C1 segment of cervical spinal cord (tissue), 14 donors: ENCODE measurements around the gene FLNB.

ENCODE experiments used
- DNase-seq, 14 donors: peaks; one replicate each; lab custom pipeline; 2025; lab: John Stamatoyannopoulos, UW

The FLNB gene

GRCh38 chr3:58029842-58030584 is 21.8 kb downstream of the FLNB start:
- no peak for DNase-seq

DNA sequence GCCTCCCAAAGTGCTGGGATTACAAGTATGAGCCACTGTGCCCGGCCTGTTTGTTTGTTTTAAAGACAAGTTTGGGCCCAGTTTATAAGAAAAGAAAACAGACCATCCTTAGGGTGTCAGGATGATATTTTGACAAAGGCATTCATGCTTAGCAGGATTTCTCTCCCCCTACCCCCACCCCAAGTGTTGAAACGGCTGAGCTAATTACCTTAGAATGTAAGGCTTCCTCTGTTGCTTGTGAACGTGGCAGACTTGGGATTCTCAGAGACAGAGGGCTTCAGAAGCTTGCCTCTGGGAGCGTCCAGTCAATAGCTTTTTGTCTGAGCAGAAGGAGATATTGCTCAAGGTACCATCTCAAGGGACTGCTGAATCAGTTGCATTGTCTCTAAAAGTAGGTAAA is 24.0 kb downstream of the FLNB start:
- no peak for DNase-seq

DNA sequence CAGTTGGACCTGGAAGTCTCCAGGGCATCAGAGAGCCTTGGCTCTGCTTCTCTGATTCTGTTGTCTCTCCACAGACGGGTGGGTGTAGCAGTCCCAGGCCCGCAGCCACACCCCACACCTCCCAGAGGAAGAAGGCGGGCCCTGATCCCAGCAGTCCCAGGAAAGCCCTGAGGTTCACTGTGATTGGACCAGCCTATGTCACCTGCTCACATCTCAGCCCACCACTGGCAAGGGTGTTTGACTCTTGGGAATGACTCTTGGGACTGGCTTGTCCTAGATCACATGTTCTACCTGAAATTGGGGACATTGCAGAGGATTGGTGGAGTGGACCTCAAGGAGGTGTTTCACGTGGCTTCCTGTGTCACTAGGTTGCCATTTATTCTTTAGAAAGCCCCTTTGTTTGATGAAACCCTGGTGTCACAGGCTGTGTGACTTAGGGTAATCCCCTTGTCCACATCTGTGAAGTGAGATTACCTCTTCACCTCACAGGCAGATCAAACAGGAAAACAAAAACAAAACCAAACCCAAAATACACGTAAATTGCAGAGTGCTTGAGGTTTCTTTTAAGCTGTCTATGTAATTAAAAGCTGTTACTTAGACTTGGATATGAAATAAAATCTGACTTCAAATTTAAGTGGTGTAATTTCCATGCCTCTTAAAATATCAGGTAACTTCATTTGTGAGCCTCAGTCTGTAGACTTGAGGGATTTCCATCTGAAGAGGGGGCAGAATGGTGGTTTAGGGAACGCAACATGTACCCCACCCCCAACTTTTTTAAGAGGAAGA is 26.7 kb downstream of the FLNB start:
- DNase-seq = no peak

GRCh38 chr3:58035524-58036255 is 27.5 kb downstream of the FLNB start:
- DNase-seq = no peak

GRCh38 chr3:58036293-58037032 is 28.2 kb downstream of the FLNB start:
- DNase-seq = no peak

DNA sequence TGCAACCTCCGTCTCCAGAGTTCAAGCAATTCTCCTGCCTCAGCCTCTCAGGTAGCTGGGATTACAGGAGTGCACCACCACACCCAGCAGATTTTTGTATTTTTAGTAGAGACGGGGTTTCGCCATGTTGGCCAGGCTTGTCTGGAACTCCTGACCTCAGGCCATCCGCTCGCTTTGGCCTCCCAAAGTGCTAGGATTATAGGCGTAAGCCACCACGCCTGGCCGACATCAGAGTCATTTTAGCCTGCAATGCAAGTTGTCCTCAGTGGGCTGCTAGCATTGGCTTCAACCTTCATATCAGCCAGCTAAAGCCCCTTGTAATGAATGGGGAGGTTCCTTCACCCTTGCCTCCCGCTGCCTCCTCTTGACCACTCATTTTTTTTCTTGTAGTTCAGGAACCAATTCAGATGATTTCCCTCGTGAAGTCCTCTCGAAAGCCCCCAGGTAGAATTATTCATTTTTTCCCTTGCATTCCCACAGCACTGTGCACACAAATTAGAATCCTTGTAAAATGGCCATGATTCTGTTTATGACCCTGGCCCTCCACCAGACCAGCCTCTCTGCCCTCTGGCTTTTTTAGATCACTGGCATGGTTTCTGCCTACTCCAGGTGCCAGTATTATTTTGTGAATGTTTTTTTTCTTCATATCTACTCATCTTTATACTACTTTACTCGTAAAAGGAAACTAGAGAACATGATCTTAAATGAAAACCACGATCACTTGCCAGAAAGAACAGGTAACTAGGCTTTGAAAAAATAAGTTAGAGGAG is 29.1 kb downstream of the FLNB start:
- no peak for DNase-seq

GRCh38 chr3:58038675-58039292 is 30.6 kb downstream of the FLNB start:
- peak in 1 of 14 donors; percentile 15 for DNase-seq

GRCh38 chr3:58039601-58040000 is 31.4 kb downstream of the FLNB start:
- DNase-seq = no peak

GRCh38 chr3:58041182-58041825 is 33.1 kb downstream of the FLNB start:
- no peak for DNase-seq

DNA sequence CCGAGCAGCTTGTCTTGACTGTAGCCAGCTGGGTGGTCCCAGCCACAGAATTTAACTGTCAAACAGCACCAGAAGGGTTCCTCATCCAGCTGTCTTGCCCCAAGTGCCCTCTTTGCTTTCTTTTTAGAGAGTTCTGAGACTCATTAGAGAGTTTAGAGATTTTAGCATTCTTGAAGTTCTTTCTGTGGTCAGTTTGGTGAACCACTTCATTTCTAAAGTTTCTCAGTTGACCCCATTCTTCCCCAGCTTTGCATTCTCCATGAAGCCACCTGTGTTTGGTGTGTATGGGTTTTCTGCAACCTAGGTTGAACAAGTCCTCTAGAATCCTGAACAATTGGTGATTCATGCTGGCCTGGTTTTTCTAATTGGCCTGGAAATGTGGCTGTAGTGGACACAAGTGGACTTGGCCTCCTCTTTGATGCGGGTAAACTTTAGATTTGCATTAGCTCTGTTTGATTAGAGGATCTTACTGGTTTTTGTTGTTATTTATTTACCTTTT is 33.7 kb downstream of the FLNB start:
- no peak for DNase-seq

DNA sequence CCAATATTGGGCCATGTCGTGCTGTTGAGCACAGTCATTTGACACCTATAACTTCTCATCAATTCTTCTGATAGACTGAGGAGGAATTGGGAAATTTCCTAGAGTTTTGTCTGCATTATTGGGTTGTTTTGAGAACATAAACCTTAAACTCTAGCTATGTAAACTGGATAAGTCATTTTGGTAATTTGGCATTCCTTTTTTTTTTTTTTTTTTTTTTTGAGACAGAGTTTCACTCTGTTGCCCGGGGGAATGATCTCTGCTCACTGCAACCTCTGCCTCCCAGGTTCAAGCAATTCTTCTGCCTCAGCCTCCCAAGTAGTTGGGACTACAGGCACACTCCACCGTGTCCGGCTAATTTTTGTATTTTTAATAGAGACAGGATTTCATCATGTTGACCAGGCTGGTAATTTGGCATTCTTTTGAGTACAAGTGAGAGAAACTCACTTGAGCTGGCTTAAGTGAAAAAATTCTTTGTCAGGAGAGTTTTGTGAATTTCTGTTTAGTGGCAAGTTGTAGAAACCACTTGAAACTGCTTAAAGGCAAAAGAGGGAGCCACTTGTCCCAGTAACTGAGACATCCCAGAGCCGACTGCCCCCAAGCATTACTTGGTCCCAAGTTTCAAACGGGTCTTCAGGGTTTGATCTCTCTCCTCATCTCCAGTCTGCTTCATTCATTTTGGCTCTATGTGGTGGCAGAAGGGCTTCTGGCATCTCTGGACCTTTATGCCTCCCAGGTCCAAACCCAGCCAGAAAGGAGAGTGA is 34.9 kb downstream of the FLNB start:
- no peak for DNase-seq

- DNase-seq = no peak
Observed at GRCh38 chr3:58043933-58044332, 35.7 kb downstream of the FLNB start.

DNA sequence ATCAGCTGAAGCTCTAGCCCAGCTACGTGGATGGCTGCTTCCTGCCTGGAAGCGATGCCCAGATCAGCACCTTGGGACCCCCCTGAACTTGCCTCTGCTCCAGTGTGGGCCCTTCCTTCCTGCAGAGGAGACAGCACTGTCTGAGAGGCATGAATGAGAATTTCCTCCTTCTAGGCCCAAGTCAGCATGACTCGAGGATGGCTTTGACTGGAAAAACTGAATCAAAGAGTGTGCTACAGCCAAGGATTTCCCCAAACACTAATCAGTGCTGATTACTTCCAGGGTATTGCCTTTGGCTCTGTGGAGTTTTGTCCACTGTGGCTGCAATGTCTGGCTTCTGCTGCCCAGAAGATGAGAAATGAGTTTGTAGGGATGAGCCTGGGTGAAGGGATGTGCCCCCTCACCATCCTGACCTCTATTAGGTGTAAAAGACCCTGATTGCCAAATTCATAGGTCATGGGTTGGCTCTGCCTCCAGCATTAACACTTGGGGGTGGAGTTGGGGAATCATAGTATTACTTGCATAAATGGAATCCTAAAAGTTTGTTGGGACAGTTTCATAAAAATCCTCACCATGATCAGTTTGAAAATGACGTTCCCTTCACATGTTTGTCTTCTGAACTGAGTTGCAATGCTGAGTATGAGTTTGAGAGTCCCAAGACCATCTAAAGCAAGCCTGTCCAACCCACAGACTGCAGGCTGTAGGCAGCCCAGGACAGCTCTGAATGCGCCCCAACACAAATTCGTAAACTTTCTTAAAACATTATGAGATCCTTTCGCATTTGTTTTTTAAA is 36.7 kb downstream of the FLNB start:
- DNase-seq = peak in 1 of 14 donors; percentile 15

DNA sequence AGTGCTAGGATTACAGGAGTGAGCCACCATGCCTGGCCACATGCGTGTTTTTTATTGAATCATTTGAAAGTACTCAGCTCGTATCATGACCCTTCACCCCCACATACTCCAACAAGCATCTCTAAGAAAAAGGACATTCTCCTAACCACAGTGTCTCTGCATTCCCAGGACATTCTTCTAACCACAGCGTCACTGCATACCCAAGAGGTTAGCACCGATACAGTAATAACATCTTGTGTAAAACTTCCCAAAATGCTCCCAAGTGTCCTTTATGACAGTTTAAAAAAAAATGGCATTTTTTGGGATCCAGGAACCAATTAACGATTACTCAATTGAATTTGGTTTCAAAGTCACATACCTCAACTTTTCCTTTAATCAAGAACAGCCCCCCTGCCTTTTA is 39.6 kb downstream of the FLNB start:
- no peak for DNase-seq

GRCh38 chr3:58048301-58048700 is 40.1 kb downstream of the FLNB start:
- no peak for DNase-seq

- DNase-seq = no peak
Observed at GRCh38 chr3:58049143-58049785, 41.0 kb downstream of the FLNB start.

- no peak for DNase-seq
Observed at GRCh38 chr3:58051196-58051595, 43.0 kb downstream of the FLNB start.
